IPS-18a (cell line): Measurements from ENCODE around the gene PRR18.

Source experiments
- H3K27ac ChIP-seq: one replicate; pipeline ENCODE4 v1.5.1; 2013; ENCODE audit warnings: low read length
- H3K27me3 ChIP-seq: one replicate; pipeline ENCODE4 v1.6.1; 2013; ENCODE audit warnings: mild to moderate bottlenecking, low read length; ENCODE audit not compliant: control insufficient read depth, insufficient read depth
- H3K36me3 ChIP-seq: one replicate; pipeline ENCODE4 v1.6.1; 2013; ENCODE audit warnings: low read depth, low read length; ENCODE audit not compliant: control insufficient read depth
- H3K4me1 ChIP-seq: one replicate; pipeline ENCODE4 v1.6.1; 2013; ENCODE audit warnings: low read depth, low read length; ENCODE audit not compliant: control insufficient read depth
- H3K4me3 ChIP-seq: one replicate; pipeline ENCODE4 v1.5.1; 2013; ENCODE audit warnings: low read length
- H3K9ac ChIP-seq: one replicate; pipeline ENCODE4 v1.6.1; 2013; ENCODE audit warnings: mild to moderate bottlenecking, low read length, moderate library complexity
- H3K9me3 ChIP-seq: one replicate; pipeline ENCODE4 v1.6.1; 2013; ENCODE audit warnings: low read depth, low read length; ENCODE audit not compliant: control insufficient read depth

The PRR18 gene

DNA sequence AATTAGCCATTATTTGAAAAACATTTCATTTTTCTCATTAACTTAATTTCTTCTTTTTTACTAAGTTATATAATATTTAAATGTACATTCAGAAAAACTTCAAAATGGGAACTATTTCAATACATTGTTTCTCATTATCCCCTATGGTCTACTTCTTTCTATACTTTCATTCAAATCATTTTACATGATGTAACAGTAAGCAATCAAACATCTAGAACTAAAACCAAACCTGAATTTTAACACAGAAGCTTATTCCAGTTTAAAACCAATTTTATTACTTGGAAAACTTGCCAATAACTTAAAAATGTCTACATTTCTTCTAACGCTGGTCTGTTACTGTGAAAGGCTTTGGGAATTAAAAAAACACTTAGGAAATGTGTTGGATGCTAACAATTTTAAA, 4.6 kb upstream of the PRR18 start:
- H3K9ac ChIP-seq = no peak overlapping the region

DNA sequence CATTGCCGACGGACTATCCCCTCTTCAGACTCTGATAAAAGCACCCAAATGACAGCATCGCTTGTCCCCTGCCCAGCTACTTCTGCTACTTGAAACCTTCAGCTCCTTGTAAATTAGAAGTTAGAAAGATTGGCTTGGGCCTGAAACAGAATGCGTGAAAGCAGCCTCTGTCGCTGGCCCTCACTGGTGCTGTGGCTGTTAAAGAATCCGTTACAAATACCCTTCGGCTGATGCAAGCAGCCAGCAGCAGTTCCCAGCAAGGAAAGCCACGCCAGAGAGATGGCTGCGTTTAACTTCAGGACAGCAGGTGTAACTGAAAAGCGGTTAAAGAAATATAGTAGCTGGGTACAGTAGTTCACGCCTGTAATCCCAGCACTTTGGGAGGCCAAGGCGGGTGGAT, 2.4 kb upstream of the PRR18 start:
- Histone ChIP-seq H3K36me3 (no peaks in the 10 kb centered on the region), H3K9me3 (no peaks in the 10 kb centered on the region), H3K27me3 (peaks cover 52% of the 10 kb centered on the region), H3K27ac (no peak overlapping the region), H3K9ac (no peak overlapping the region), H3K4me1 (peaks cover 6% of the 10 kb centered on the region), H3K4me3 (no peak overlapping the region)

More for the DNA sequence above, 4.6 kb upstream of the PRR18 start:
- no peaks in the 10 kb centered on the region for H3K36me3 ChIP-seq
- peaks cover 31% of the 10 kb centered on the region for H3K27me3 ChIP-seq
- peaks cover 6% of the 10 kb centered on the region for H3K4me1 ChIP-seq
- H3K27ac ChIP-seq = no peak overlapping the region
- H3K9me3 ChIP-seq = no peaks in the 10 kb centered on the region
- no peak overlapping the region for H3K4me3 ChIP-seq

DNA sequence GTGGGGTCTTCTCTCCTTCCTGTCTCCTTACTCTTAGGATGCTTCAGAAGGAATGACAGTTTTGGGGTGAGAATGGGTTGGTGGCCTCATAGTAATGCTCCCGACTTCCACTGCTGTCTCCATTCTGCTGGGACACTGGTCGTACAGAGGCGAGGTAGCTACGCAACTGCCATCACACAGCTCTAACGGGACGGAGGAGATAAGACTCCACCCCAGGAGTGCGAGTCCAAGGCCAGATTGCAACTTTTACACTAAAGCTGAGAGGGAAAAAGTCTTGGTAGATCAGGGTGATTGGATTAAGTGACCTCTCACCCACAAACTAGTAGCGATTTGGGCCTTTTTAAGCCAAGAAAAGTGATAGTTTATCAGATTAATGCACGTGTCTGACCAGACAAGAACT, 1.8 kb upstream of the PRR18 start:
- Histone ChIP-seq H3K9ac (no peak overlapping the region), H3K4me3 (no peak overlapping the region), H3K27me3 (peaks cover 59% of the 10 kb centered on the region), H3K9me3 (no peaks in the 10 kb centered on the region), H3K4me1 (peaks cover 6% of the 10 kb centered on the region), H3K27ac (no peak overlapping the region), H3K36me3 (no peaks in the 10 kb centered on the region)

- Histone ChIP-seq H3K36me3 (no peaks in the 10 kb centered on the region), H3K4me3 (peak overlapping the region; percentile 43), H3K9ac (no peak overlapping the region), H3K27me3 (peaks cover 66% of the 10 kb centered on the region), H3K9me3 (no peaks in the 10 kb centered on the region), H3K4me1 (peaks cover 6% of the 10 kb centered on the region), H3K27ac (no peak overlapping the region)
These were observed 787 bp upstream of the PRR18 start for GRCh38 chr6:166308769-166309589.

DNA sequence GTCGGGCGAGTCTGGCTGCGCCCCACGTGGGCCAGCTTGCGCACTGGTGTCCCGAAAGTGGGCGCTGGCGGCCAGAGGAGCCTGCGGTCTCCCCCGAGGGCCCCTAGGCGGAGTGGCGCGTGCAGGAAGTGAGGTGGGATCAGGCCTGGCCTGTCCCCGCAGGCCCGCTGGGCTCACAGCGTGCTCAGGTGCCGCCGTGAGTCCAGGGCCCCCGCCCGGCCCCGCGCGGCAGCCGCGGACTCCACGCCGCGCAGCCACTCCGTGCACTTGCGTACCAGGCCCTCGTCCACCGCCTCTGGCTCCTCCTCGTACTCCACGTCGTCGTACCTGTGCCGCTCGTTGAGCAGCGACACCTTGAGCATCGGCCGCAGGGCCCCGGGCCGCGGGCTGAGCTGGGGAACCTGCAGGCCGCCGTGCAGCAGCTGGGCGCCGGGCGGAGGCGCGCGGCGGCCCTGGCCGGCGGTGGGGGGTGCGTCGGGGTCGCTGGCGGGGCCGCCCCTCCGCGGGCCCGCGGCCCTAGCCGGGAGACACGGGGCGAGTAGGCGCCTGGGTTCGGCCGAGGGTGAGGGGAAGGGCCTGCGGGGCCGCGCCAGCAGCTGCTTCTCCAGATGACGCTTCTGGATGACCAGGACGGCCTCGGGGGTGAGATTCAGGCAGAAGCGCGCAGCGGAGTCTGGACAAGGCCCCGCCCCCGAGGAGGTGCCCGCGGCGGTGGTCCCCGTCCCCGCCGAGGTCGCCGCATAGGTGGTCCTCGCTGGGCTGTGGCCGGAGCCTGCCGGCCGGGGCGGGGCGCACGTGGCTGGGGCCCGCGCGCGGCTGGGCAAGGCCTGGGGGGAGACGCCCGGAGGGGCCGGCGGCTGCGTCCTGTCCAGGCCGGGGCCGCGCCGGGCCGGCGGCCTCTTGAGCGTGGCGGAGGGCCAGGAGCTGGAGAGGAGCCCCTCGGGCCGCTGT, 835 bp downstream of the PRR18 start:
- H3K27ac ChIP-seq = no peak overlapping the region
- H3K9me3 ChIP-seq = no peaks in the 10 kb centered on the region
- H3K9ac ChIP-seq = no peak overlapping the region
- H3K4me1 ChIP-seq = peaks cover 6% of the 10 kb centered on the region
- H3K36me3 ChIP-seq = no peaks in the 10 kb centered on the region
- H3K27me3 ChIP-seq = peaks cover 66% of the 10 kb centered on the region
- H3K4me3 ChIP-seq = peak overlapping the region; percentile 43

DNA sequence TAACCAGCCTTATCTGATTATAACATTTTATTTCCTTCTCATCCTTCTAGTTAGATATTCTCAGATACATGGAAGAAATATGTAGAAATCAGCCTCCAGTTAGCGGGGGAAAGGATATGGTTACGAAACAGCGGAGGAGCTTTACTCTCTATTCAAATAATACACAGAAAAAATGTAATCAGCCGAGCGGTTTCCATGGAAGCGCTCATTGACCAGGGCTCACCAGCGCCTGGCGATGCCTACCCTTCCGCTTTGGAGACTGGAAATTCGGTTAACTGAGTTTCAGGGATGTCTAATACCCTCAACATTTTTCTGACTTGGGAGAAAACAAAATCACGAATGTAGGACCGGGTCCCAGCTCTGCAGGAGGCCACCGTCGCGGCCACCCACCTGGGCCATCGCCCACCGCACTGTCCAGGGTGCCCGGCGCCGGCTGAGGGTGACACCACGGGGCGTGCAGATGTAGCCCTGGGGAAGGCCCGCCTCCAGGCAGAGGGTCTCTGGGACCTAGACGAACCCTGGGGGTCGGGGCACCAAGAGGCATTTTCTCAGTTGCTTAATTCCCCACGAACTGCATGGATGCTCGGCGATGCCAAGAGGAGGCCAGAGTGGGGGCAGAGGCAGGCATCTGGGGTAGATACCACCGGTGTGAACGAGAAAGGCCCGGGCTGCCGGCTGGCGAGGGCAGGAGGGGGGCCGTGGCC, 1.7 kb downstream of the PRR18 start:
- Histone ChIP-seq H3K36me3 (no peaks in the 10 kb centered on the region), H3K4me1 (peaks cover 6% of the 10 kb centered on the region), H3K9ac (no peak overlapping the region), H3K9me3 (no peaks in the 10 kb centered on the region), H3K27me3 (peaks cover 66% of the 10 kb centered on the region), H3K4me3 (no peak overlapping the region), H3K27ac (no peak overlapping the region)

- Histone ChIP-seq H3K27ac (no peak overlapping the region), H3K4me3 (no peak overlapping the region), H3K4me1 (peaks cover 6% of the 10 kb centered on the region), H3K9ac (no peak overlapping the region), H3K9me3 (no peaks in the 10 kb centered on the region), H3K36me3 (no peaks in the 10 kb centered on the region), H3K27me3 (peaks cover 63% of the 10 kb centered on the region)
These were observed 2.6 kb downstream of the PRR18 start for GRCh38 chr6:166305562-166306117.

DNA sequence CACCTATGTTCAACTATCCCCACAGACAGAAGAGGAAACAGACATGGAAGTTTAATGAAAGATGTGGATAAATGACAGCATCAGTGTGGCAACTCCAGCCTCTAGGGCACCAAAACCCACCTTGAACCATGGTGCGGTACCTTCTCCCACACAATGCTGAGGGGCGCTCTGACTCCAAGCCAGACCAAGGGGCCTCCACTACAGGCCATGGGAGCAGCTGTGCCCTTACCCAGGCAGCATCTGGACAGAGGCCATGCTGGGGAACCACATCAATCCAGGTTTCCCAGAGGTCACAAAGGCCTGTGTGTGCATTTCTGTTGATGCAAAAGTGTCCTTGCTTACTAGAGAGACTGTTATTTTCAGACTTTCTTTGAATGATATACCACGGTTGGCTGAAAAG, 4.1 kb downstream of the PRR18 start:
- H3K27me3 ChIP-seq = peaks cover 48% of the 10 kb centered on the region
- no peak overlapping the region for H3K4me3 ChIP-seq
- no peaks in the 10 kb centered on the region for H3K9me3 ChIP-seq
- H3K4me1 ChIP-seq = peaks cover 5% of the 10 kb centered on the region
- no peak overlapping the region for H3K27ac ChIP-seq
- H3K9ac ChIP-seq = no peak overlapping the region
- no peaks in the 10 kb centered on the region for H3K36me3 ChIP-seq

- H3K27ac ChIP-seq = no peak overlapping the region
- H3K9me3 ChIP-seq = no peaks in the 10 kb centered on the region
- no peaks in the 10 kb centered on the region for H3K4me1 ChIP-seq
- peaks cover 26% of the 10 kb centered on the region for H3K27me3 ChIP-seq
- no peak overlapping the region for H3K9ac ChIP-seq
- no peak overlapping the region for H3K4me3 ChIP-seq
- no peaks in the 10 kb centered on the region for H3K36me3 ChIP-seq
These were observed 6.3 kb downstream of the PRR18 start for GRCh38 chr6:166301611-166302529.

GRCh38 chr6:166300357-166300987, 7.7 kb downstream of the PRR18 start:
- H3K9ac ChIP-seq = no peak overlapping the region
- no peak overlapping the region for H3K4me3 ChIP-seq
- H3K9me3 ChIP-seq = peaks cover 3% of the 10 kb centered on the region
- H3K27ac ChIP-seq = no peak overlapping the region
- H3K4me1 ChIP-seq = no peaks in the 10 kb centered on the region
- H3K36me3 ChIP-seq = no peaks in the 10 kb centered on the region
- H3K27me3 ChIP-seq = peaks cover 12% of the 10 kb centered on the region
